ELF-1 (cell line): ENCODE measurements around the gene DNAH1.
"Not testable (repeated sequence)": the region's sequence is repeated elsewhere in the genome, so short reads cannot be mapped to it uniquely, and the experiment has no call there.

ENCODE experiments used
- DNase-seq: peaks from one replicate; pipeline ENCODE4 v3.0.0-alpha.2; 2016; ENCODE audit warnings: low read depth, low spot score

Gene DNAH1

DNA sequence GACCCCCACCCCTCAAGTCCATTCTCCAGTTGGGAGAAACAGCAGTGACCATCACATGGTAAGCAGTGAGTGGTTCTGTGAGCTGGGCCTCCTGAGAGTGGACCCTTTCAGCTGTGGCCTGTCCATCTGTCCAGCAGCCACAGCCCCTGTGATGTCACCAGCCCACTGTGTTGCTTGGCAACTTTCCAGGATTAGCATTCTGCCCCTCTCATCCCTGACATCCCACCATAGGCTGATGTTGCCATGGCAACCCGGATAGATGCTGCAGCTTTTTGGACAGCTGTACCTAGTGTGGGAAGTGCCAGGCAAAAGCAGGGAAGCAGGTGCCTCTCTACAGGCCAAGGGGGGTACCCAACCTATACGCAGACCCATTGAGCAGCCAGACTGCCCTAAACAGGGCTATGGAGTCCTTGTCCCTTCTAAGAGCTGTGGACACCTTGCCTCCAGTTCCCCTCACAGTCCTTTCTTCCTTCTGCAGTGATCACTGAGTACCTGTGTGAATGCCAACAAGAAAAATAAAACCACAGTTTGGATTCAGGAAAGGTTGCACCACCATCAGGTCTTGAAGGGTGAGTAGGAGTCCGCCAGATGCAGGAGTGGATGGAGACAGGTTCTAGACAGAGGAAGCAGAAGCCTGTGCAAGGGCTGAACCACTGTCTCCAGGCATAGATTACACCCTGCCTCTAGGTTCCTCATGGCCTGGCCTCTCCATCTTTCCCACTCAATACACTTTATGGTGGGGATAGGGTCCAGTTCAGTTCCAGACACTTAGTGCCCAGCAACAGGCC is at the start of gene DNAH1:
TSS of gene DNAH1 (plus strand) at position 343 of the 788 bp plus-strand sequence. CDS start 6,124 bp downstream, outside the sequence.
- DNase-seq, result no peak

- DNase-seq, result no peak
Measured at GRCh38 chr3:52268036-52268435, 48.1 kb upstream of the DNAH1 start.

DNA sequence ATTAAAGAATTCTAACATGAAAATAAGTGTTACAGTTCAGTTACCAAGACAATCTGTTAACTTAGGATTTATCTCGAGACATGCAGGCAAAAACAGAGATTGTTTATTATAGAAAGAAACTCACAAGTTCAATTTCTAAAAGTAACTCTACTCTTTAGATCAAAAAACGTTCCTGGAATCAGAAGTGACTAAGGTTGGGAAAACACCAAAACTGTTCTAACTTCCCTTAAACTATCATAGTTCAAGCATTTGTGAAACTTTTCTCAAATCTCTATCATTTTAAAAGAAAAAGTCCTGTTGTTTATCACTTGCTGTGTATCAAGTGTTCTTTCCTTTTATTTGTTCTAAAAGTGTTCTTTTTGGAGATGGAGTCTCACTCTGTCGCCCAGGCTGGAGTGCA is 46.3 kb upstream of the DNAH1 start:
- DNase-seq, result no peak

- DNase-seq, result no peak
Measured at GRCh38 chr3:52270252-52270754, 45.8 kb upstream of the DNAH1 start.

DNA sequence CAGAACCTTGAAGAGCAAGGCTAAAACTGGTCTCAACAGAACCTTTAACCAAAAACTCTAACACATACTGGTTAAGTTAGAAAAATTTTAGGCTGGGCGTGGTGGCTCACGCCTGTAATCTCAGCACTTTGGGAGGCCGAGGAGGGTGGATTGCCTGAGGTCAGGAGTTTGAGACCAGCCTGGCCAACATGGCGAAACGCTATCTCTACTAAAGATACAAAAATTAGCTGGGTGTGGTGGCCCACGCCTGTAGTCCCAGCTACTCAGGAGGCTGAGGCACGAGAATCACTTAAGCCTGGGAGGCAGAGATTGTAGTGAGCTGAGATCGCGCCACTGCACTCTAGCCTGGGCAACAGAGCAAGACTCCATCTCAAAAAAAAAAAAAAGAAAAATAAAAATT is 43.9 kb upstream of the DNAH1 start:
- not testable (repeated sequence) for DNase-seq

- no peak for DNase-seq
Measured at GRCh38 chr3:52272831-52273230, 43.3 kb upstream of the DNAH1 start.

DNA sequence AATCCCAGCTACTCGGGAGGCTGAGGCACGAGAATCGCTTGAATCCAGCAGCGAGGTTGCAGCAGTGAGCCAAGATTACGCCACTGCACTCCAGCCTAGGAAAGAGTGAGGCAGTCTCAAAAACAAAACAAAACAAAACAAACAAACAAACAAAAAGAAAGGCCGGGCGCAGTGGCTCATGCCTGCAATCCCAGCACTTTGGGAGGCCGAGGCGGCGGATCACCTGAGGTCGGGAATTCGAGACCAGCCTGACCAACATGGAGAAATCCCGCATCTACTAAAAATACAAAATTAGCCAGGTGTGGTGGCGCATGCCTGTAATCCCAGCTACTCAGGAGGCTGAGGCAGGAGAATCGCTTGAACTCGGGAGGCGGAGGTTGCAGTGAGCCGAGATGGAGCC is 41.3 kb upstream of the DNAH1 start:
- DNase-seq, result not testable (repeated sequence)

DNA sequence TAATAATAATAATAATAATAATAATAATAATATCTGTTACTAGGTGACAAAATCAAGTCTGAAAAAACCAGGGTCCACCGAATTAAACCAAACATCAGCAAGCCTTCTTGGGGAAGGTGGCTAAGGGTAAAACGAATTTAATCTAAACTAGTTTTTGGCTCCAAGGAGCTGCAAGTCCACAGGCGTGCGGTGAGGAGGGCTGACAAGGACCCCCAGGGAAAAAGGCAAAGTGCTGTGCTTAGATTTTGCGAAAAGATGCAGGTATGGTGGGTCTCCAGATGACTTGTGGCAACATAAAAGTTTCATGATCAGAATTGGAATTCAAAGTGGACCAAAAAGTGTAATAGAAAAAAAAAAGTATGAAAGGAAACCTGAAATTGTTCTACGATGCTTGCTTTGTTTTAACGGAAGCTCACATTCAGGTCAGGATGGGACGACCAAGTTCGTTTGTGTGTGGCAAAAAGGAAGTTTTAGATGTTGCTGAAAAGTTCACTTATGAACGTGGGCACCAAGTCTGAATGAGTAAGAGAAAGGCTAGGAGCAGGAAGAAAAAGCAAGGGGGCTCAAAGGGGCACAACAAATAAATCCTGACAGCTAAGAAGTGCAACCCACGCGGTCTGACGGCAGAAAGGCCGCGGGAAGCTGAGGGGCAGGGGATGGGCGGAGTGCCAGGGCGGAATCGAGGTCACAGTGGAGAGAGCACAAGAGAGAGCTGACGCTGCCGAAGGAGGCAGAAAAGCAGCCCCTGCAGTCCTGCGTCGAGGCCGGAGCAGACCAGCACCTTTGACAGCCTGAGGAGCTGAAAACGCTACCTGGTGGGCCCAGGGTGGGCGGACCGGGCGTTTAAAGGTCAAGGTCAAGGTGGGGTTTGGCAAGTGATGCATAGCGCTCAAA is 38.8 kb upstream of the DNAH1 start:
- DNase-seq, result peak; percentile 68

GRCh38 chr3:52277972-52278509 is 38.1 kb upstream of the DNAH1 start:
- peak; percentile 68 for DNase-seq

GRCh38 chr3:52278510-52279069 is 37.5 kb upstream of the DNAH1 start, which contains the start of gene WDR82:
WDR82 (minus strand) TSS chr3:52278649; CDS start chr3:52278361, 288 bp downstream.
- DNase-seq, result peak; percentile 92

- no peak for DNase-seq
Measured at GRCh38 chr3:52279596-52279995, 36.5 kb upstream of the DNAH1 start.

GRCh38 chr3:52280050-52280461 is 36.1 kb upstream of the DNAH1 start:
- peak; percentile 68 for DNase-seq

DNA sequence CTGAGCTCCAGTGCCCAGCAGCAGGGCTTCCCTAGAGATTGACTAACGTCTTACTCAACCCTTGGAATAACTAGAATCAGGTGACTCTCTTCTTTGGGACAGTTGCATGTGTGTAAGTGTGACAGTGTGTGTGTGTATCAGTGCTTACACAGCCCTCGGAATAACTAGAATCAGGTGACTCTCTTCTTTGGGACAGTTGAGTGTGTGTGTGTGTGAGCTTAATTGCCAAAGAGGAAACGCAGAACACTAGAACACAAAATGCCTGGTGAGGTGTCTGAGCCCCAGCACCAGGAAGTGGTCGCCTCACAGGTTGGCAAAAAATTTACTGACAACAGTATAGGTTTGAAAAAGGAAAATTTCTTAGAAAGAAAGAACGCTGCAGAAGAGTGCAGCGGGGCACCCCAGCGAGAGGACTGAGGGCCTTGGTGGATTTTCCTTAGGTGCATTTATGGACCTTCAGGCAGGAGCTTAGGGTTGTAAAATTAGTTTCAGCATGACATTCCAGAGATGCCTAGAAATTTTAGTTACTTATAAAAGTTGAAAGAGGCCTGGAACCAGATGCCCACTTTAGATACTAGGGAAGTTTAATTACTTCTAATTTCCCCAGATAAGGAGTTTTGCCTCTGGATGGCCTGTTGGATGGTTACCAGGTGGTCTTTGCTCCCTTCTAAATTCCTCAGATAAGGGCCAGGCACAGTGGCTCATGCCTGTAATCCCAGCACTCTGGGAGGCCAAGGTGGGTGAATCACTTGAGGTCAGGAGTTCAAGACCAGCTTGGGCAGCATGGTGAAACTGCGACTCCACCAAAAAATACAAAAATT is 33.9 kb upstream of the DNAH1 start:
- DNase-seq, result peak; percentile 51

DNA sequence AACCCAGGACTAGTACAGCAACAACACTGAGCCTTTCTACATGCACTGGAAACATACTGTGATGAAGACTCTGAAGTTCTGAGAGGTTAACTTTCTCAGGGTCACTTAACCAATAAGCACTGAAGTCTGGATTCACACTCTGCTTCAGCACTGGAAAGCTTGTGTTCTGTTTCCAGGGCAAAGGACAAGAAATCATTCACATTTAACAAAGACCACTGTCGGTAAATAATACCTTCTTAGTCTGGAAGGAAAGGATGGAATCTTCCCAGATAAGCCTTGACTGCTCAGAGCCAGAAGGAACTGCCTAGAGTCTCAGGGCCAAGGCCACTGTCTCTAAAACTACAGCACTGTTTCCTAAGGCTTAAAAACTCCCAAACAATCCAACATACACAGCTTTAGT is 32.8 kb upstream of the DNAH1 start:
- DNase-seq, result no peak

DNA sequence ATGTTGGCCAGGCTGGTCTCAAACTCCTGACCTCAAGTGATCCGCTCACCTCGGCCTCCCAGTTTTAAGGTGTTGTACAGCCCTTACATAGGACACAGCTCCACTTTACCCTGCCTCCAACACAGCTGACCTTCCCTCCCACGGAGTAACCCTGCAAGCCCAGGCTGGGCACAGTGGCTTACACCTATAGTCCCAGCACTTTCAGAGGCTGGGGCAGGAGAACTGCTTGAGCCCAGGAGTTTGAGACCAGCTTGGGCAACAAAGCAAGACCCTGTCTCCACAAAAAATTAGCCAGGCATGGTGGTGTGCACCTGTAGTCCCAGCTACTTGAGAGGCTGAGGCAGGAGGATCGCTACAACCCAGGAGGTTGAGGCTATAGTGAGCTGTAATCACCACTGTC is 32.1 kb upstream of the DNAH1 start:
- DNase-seq, result not testable (repeated sequence)

DNA sequence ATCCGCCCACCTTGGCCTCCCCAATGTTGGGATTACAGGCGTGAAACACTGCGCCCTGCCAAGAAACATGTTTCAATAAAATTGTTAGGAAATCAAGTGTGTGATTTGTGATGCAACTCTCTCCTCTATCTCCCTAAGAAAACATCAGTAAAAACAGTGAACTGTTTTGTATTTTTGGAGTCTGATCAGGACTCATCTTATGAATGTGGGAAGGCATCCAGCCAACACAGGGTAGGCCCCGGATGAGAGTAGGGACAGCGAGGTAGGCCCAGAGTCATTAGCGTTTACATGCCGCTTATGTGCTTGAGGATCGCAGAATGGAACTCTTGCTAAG is 29.4 kb upstream of the DNAH1 start:
- no peak for DNase-seq

DNA sequence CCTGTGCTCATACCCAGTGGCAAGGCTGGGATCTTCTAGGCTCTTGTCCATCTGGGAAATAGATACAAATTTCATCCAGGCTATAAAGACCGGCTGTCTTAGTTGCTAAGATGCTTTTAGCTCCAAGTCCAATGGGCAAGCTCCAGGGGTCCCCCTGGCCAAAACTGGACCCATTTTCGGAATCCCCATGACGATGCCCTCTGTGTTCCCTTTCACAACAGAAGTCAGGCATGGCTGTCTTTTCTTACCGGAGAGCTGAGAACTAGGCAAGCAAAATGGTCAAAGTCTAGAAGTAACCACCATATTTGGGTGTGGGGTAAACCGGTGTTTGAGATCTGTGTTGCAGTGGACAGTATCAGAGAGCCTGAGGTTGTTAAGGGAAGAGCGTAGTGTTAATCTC is 27.4 kb upstream of the DNAH1 start:
- DNase-seq, result no peak

GRCh38 chr3:52289338-52289746 is 26.8 kb upstream of the DNAH1 start:
- DNase-seq, result peak; percentile 70

DNA sequence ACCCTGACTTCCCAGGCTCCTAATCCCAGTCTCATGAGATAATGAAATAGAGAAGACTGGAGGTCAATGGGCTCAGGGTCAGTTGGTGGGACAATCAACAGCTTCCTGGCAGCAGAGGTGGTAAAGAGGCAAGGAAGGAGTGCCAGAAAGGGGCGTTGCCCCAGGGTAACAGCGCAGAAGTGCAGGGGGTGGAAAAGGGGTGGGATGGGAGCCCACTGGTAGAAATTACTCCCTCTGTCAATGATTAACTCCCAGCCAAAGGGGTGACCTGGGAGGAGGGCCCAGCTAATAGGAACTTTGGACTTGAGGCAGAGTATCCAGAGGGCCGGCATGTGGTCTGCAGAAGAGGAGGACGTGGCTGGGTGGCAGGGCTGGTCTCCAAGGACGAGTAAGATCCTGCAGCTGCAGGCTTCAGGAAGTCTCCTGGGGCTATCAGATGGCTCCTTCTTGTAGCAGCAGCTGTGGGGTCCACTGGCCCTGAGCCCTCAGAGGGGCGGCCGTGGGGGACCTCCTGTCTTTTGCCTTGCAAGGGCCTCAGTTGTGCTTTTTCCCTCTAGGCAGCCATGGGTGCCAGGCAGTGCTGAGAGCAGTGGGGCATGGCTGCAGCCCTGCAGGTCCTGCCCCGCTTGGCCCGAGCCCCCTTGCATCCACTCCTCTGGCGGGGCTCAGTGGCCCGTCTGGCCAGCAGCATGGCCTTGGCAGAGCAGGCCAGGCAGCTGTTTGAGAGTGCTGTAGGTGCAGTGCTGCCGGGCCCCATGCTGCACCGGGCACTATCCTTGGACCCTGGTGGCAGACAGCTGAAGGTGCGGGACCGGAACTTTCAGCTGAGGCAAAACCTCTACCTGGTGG is 26.1 kb upstream of the DNAH1 start:
- DNase-seq, result no peak
